ENCODE measurements around the gene FMNL1.

GRCh38 chr17:45265821-45266220 is 44.1 kb downstream of the FMNL1 start:
- no peak for TF ChIP-seq CTCF (IDR thresholded peaks at IDR 0.05)
- TF ChIP-seq POLR2A (IDR thresholded peaks at IDR 0.05): no peak
